Nephron (organoid): Measurements from ENCODE around the gene TNS1.

Experiments used
- H3K27ac Mint-ChIP-seq, 3 experiments: 2 replicates each; pipeline ENCODE4 v1.8.0; 2020; ENCODE audit warnings: mixed read lengths in 3 of 3, mild to moderate bottlenecking in 2 of 3, moderate library complexity in 1 of 3
- H3K27me3 Mint-ChIP-seq: 2 replicates; pipeline ENCODE4 v1.8.0; 2021; ENCODE audit warnings: low read depth, mild to moderate bottlenecking, moderate library complexity, mixed read lengths
- H3K36me3 Mint-ChIP-seq: 2 replicates; pipeline ENCODE4 v1.8.0; 2020; ENCODE audit warnings: low read depth, mixed read lengths
- H3K4me1 Mint-ChIP-seq: 2 replicates; pipeline ENCODE4 v1.8.0; 2020; ENCODE audit warnings: mixed read lengths
- H3K4me3 Mint-ChIP-seq, 3 experiments: 2 replicates each; pipeline ENCODE4 v1.8.0; 2020; ENCODE audit warnings: mild to moderate bottlenecking in 3 of 3, mixed read lengths in 3 of 3, moderate library complexity in 2 of 3
- H3K9me3 Mint-ChIP-seq: 2 replicates; pipeline ENCODE4 v1.8.0; 2020; ENCODE audit warnings: mixed read lengths
- CTCF ChIP-seq, 3 experiments: fragments of 200-600 bp; sonication (generic); IDR thresholded peaks; one replicate each; pipeline ENCODE4 v1.5.0; 2021; ENCODE audit warnings: antibody characterized with exemption in 3 of 3; ENCODE audit not compliant: unreplicated experiment in 3 of 3

TNS1 gene

GRCh38 chr2:217910875-217911212, 92.0 kb downstream of the TNS1 start:
- Mint-ChIP-seq H3K4me3 (no peak overlapping the region), H3K27me3 (no peaks in the 10 kb centered on the region), H3K9me3 (no peaks in the 10 kb centered on the region)

GRCh38 chr2:217909156-217909820, 93.5 kb downstream of the TNS1 start:
- Mint-ChIP-seq H3K4me1 (peaks cover 65% of the 10 kb centered on the region), H3K9me3 (no peaks in the 10 kb centered on the region), H3K36me3 (peaks cover 5% of the 10 kb centered on the region), H3K27ac (peak overlapping the region in 2 of 3 experiments; percentile 32 to 79), H3K4me3 (no peak overlapping the region), H3K27me3 (no peaks in the 10 kb centered on the region)
- no peak for TF ChIP-seq CTCF (IDR thresholded peaks at IDR 0.05; ENCODE audit: unreplicated experiment in 3 of 3)

More at GRCh38 chr2:217910875-217911212, 92.0 kb downstream of the TNS1 start:
- no peak for TF ChIP-seq CTCF (IDR thresholded peaks at IDR 0.05; ENCODE audit: unreplicated experiment in 3 of 3)
- Mint-ChIP-seq H3K27ac (peak overlapping the region in 2 of 3 experiments; percentile 23 to 32), H3K36me3 (peaks cover 5% of the 10 kb centered on the region), H3K4me1 (peaks cover 66% of the 10 kb centered on the region)

GRCh38 chr2:217908544-217908943, 94.3 kb downstream of the TNS1 start:
- no peak overlapping the region for H3K27ac Mint-ChIP-seq
- TF ChIP-seq CTCF (IDR thresholded peaks at IDR 0.05; ENCODE audit: unreplicated experiment in 3 of 3) = no peak
- no peaks in the 10 kb centered on the region for H3K27me3 Mint-ChIP-seq
- peaks cover 66% of the 10 kb centered on the region for H3K4me1 Mint-ChIP-seq
- no peak overlapping the region for H3K4me3 Mint-ChIP-seq
- H3K9me3 Mint-ChIP-seq = no peaks in the 10 kb centered on the region
- H3K36me3 Mint-ChIP-seq = peaks cover 6% of the 10 kb centered on the region

GRCh38 chr2:217907266-217907665, 95.5 kb downstream of the TNS1 start:
- no peak for TF ChIP-seq CTCF (IDR thresholded peaks at IDR 0.05; ENCODE audit: unreplicated experiment in 3 of 3)
- H3K4me1 Mint-ChIP-seq = peaks cover 66% of the 10 kb centered on the region
- H3K36me3 Mint-ChIP-seq = peaks cover 10% of the 10 kb centered on the region
- H3K4me3 Mint-ChIP-seq = no peak overlapping the region
- no peak overlapping the region for H3K27ac Mint-ChIP-seq
- H3K9me3 Mint-ChIP-seq = no peaks in the 10 kb centered on the region
- no peaks in the 10 kb centered on the region for H3K27me3 Mint-ChIP-seq

GRCh38 chr2:217906798-217907197, 96.0 kb downstream of the TNS1 start:
- Mint-ChIP-seq H3K27me3 (no peaks in the 10 kb centered on the region), H3K9me3 (no peaks in the 10 kb centered on the region), H3K36me3 (peaks cover 10% of the 10 kb centered on the region), H3K4me1 (peaks cover 66% of the 10 kb centered on the region), H3K27ac (peak overlapping the region in 2 of 3 experiments; percentile 20 to 24), H3K4me3 (no peak overlapping the region)
- TF ChIP-seq CTCF (IDR thresholded peaks at IDR 0.05; ENCODE audit: unreplicated experiment in 3 of 3) = no peak

- Mint-ChIP-seq H3K4me1 (peaks cover 64% of the 10 kb centered on the region), H3K27ac (no peak overlapping the region)
- TF ChIP-seq CTCF (IDR thresholded peaks at IDR 0.05; ENCODE audit: unreplicated experiment in 3 of 3) = no peak
These were observed 96.9 kb downstream of the TNS1 start for GRCh38 chr2:217905896-217906295.

More at GRCh38 chr2:217905896-217906295, 96.9 kb downstream of the TNS1 start:
- Mint-ChIP-seq H3K36me3 (peaks cover 10% of the 10 kb centered on the region), H3K27me3 (no peaks in the 10 kb centered on the region), H3K9me3 (no peaks in the 10 kb centered on the region), H3K4me3 (no peak overlapping the region)
